H9 (cell line): ENCODE measurements around the gene GNAI1. TPM values are rescaled to one million over a fixed set of nuclear protein-coding genes. Genes with fewer than 3 reads are reported as not detected.

ENCODE experiments used
- DNase-seq: peaks from one replicate; pipeline ENCODE4 v3.0.0-alpha.2; 2017
- H2AFZ ChIP-seq: one replicate; pipeline ENCODE4 v1.6.1; 2013; ENCODE audit warnings: mild to moderate bottlenecking, low read length, control low read depth, moderate library complexity
- H2AK5ac ChIP-seq: 2 replicates; pipeline ENCODE4 v1.6.1; 2013; ENCODE audit warnings: low read length, control low read depth, mixed read lengths; ENCODE audit not compliant: insufficient read length
- H2BK120ac ChIP-seq: one replicate; pipeline ENCODE4 v1.6.1; 2013; ENCODE audit warnings: low read depth, mild to moderate bottlenecking, low read length, control low read depth, inconsistent platforms; ENCODE audit not compliant: poor library complexity, severe bottlenecking
- H2BK12ac ChIP-seq: 2 replicates; pipeline ENCODE4 v1.6.1; 2013; ENCODE audit warnings: low read length, control low read depth, mixed read lengths, low read depth; ENCODE audit not compliant: insufficient read length
- H2BK15ac ChIP-seq: 2 replicates; pipeline ENCODE4 v1.6.1; 2013; ENCODE audit warnings: low read depth, low read length, control low read depth
- H2BK20ac ChIP-seq: one replicate; pipeline ENCODE4 v1.6.1; 2013; ENCODE audit warnings: low read depth, mild to moderate bottlenecking, low read length, control low read depth, inconsistent platforms; ENCODE audit not compliant: poor library complexity, severe bottlenecking
- H2BK5ac ChIP-seq: 2 replicates; pipeline ENCODE4 v1.6.1; 2013; ENCODE audit warnings: low read length, control low read depth, mixed read lengths; ENCODE audit not compliant: insufficient read length
- H3K14ac ChIP-seq: 2 replicates; pipeline ENCODE4 v1.6.1; 2013; ENCODE audit warnings: low read length, control low read depth; ENCODE audit not compliant: insufficient read depth
- H3K18ac ChIP-seq: 2 replicates; pipeline ENCODE4 v1.6.1; 2013; ENCODE audit warnings: low read depth, mild to moderate bottlenecking, mixed read lengths, low read length, control low read depth; ENCODE audit not compliant: insufficient read length
- H3K23ac ChIP-seq: 2 replicates; pipeline ENCODE4 v1.6.1; 2013; ENCODE audit warnings: low read length, control low read depth, mixed read lengths, low read depth; ENCODE audit not compliant: insufficient read length
- H3K23me2 ChIP-seq: 2 replicates; pipeline ENCODE4 v1.6.1; 2013; ENCODE audit warnings: low read depth, mild to moderate bottlenecking, mixed read lengths, low read length, control low read depth; ENCODE audit not compliant: insufficient read length, poor library complexity, severe bottlenecking
- H3K27ac ChIP-seq: 2 replicates; pipeline ENCODE4 v1.5.1; 2013; ENCODE audit warnings: low read length, control low read depth, mixed read lengths, low read depth; ENCODE audit not compliant: insufficient read length
- H3K27me3 ChIP-seq: 2 replicates; pipeline ENCODE4 v1.6.1; 2013; ENCODE audit warnings: low read length, control low read depth, inconsistent platforms; ENCODE audit not compliant: insufficient read depth
- H3K4ac ChIP-seq: 2 replicates; pipeline ENCODE4 v1.6.1; 2013; ENCODE audit warnings: low read depth, mild to moderate bottlenecking, control low read depth, inconsistent platforms, low read length, moderate library complexity
- H3K4me1 ChIP-seq: 2 replicates; pipeline ENCODE4 v1.6.1; 2013; ENCODE audit warnings: low read length, control low read depth, inconsistent platforms; ENCODE audit not compliant: insufficient read depth
- H3K4me2 ChIP-seq: 2 replicates; pipeline ENCODE4 v1.6.1; 2013; ENCODE audit warnings: low read length, control low read depth, mixed read lengths; ENCODE audit not compliant: insufficient read length, insufficient read depth
- H3K56ac ChIP-seq: 2 replicates; pipeline ENCODE4 v1.6.1; 2013; ENCODE audit warnings: low read depth, mild to moderate bottlenecking, mixed read lengths, low read length, control low read depth; ENCODE audit not compliant: insufficient read length
- H3K79me1 ChIP-seq: 2 replicates; pipeline ENCODE4 v1.6.1; 2013; ENCODE audit warnings: low read depth, mild to moderate bottlenecking, moderate library complexity, low read length, control low read depth, inconsistent platforms; ENCODE audit not compliant: insufficient read depth, poor library complexity, severe bottlenecking
- H3K79me2 ChIP-seq: 2 replicates; pipeline ENCODE4 v1.6.1; 2013; ENCODE audit warnings: low read length, control low read depth, inconsistent platforms; ENCODE audit not compliant: insufficient read depth
- H3K9ac ChIP-seq: 2 replicates; pipeline ENCODE4 v1.6.1; 2013; ENCODE audit warnings: low read length, control low read depth, mixed read lengths; ENCODE audit not compliant: insufficient read length; ENCODE audit errors: extremely low read depth
- H3K9me3 ChIP-seq: one replicate; pipeline ENCODE4 v1.6.1; 2013; ENCODE audit warnings: low read depth, low read length, inconsistent platforms; ENCODE audit not compliant: control insufficient read depth
- H3T11ph ChIP-seq: one replicate; pipeline ENCODE4 v1.6.1; 2013; ENCODE audit warnings: mild to moderate bottlenecking, low read length, control low read depth, inconsistent platforms
- H4K20me1 ChIP-seq: one replicate; pipeline ENCODE4 v1.6.1; 2013; ENCODE audit not compliant: control insufficient read depth, insufficient read length, insufficient read depth
- H4K5ac ChIP-seq: 2 replicates; pipeline ENCODE4 v1.6.1; 2013; ENCODE audit warnings: low read depth, mild to moderate bottlenecking, mixed read lengths, low read length, control low read depth; ENCODE audit not compliant: insufficient read length
- H4K8ac ChIP-seq: replicated peaks from 2 replicates; pipeline ENCODE4 v1.6.1; 2013; ENCODE audit warnings: low read length, control low read depth, mixed read lengths, low read depth; ENCODE audit not compliant: insufficient read length
- H4K91ac ChIP-seq: 2 replicates; pipeline ENCODE4 v1.6.1; 2013; ENCODE audit warnings: low read depth, mild to moderate bottlenecking, moderate library complexity, mixed read lengths, low read length, control low read depth; ENCODE audit not compliant: insufficient read length
- H3K27ac Mint-ChIP-seq, 3 experiments: 2 replicates in 2 of 3; 3 replicates in 1 of 3; pipeline ENCODE4 v1.8.0; 2020 to 2021; ENCODE audit warnings: mixed read lengths in 3 of 3, mild to moderate bottlenecking in 1 of 3, moderate library complexity in 1 of 3
- H3K27me3 Mint-ChIP-seq: 2 replicates; pipeline ENCODE4 v1.8.0; 2021; ENCODE audit warnings: low read depth, mild to moderate bottlenecking, moderate library complexity, mixed read lengths
- H3K36me3 Mint-ChIP-seq, 3 experiments: 2 replicates in 2 of 3; 3 replicates in 1 of 3; pipeline ENCODE4 v1.8.0; 2020 to 2021; ENCODE audit warnings: low read depth in 3 of 3, mixed read lengths in 3 of 3; ENCODE audit not compliant: insufficient read depth in 1 of 3
- H3K4me1 Mint-ChIP-seq, 2 experiments: 2 replicates each; pipeline ENCODE4 v1.8.0; 2020; ENCODE audit warnings: mixed read lengths in 2 of 2
- H3K4me3 Mint-ChIP-seq, 2 experiments: 2 replicates in 1 of 2; 3 replicates in 1 of 2; pipeline ENCODE4 v1.8.0; 2020 to 2021; ENCODE audit warnings: mild to moderate bottlenecking in 2 of 2, mixed read lengths in 2 of 2, moderate library complexity in 1 of 2
- H3K9me3 Mint-ChIP-seq, 2 experiments: 2 replicates in 1 of 2; 3 replicates in 1 of 2; pipeline ENCODE4 v1.8.0; 2020; ENCODE audit warnings: mild to moderate bottlenecking in 2 of 2, mixed read lengths in 2 of 2, moderate library complexity in 1 of 2
- WGBS: extraction: QIAGEN DNeasy Blood & Tissue Kit; methylation state at CpG from one replicate; pipeline ENCODE4 v1.1.7; 2013; ENCODE audit warnings: missing lambda C conversion rate, low lambda C conversion rate, mixed read lengths; ENCODE audit not compliant: insufficient read length; ENCODE audit errors: extremely low coverage; 5-methylcytosine and 5-hydroxymethylcytosine counted together
- total RNA-seq: library from RNA; stranded (reverse); gene quantifications from 2 replicates; pipeline ENCODE4 v1.2.1, GENCODE V29; 2021
- TF ChIP-seq, protein P1 (sequence below): fragments of 200-600 bp; sonication (generic); conservative IDR thresholded peaks from 3 replicates; pipeline ENCODE4 v1.8.0; 2021; ENCODE audit warnings: antibody characterized with exemption, mild to moderate bottlenecking

Gene GNAI1
- total RNA-seq, 1 experiment from 2014 or later, result 14.1 TPM

DNA sequence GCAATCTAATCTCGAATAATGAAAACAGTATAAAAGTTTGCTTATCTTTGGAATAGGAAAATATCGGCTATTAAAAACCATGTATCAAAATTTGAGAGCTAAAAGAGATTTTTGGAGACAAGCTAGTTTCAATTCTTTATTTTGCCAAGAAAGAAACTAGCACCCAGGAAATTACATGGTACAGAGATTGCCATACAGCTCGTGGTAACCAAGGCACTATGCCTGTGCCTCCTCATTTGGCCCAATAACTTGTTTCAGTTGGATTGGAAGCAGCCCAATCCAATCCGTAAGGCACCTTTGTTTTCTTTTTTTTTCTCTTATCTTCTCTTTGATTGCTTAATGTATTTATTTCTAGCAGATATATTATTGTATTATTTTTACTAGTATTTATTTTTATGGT lies 55.0 kb downstream of the GNAI1 start:
- H3K36me3 Mint-ChIP-seq, result peaks cover 3 to 9% (median 5%) of the 10 kb centered on the region in 3 experiments; a peak in 5 of 7 replicates
- no peak overlapping the region for H3K14ac ChIP-seq
- no peak for DNase-seq
- no peak overlapping the region for H2BK120ac ChIP-seq
- no peak overlapping the region for H3K23ac ChIP-seq
- no peak overlapping the region for H3K56ac ChIP-seq
- H3K9me3 ChIP-seq, result no peaks in the 10 kb centered on the region
- no peaks in the 10 kb centered on the region for H4K20me1 ChIP-seq
- no peak overlapping the region for H4K5ac ChIP-seq
- no peak overlapping the region for H2AK5ac ChIP-seq
- WGBS, result no CpG with 5 or more reads among the region's 4 CpGs
- no peak overlapping the region for H2BK15ac ChIP-seq
- H2AFZ ChIP-seq, result no peak overlapping the region
- H3K79me1 ChIP-seq, result peaks cover 4% of the 10 kb centered on the region
- H3K27ac Mint-ChIP-seq, result no peak overlapping the region
- peaks cover 12% of the 10 kb centered on the region for H3K4me1 ChIP-seq
- H3K27me3 Mint-ChIP-seq, result no peaks in the 10 kb centered on the region
- TF ChIP-seq, protein P1, sequence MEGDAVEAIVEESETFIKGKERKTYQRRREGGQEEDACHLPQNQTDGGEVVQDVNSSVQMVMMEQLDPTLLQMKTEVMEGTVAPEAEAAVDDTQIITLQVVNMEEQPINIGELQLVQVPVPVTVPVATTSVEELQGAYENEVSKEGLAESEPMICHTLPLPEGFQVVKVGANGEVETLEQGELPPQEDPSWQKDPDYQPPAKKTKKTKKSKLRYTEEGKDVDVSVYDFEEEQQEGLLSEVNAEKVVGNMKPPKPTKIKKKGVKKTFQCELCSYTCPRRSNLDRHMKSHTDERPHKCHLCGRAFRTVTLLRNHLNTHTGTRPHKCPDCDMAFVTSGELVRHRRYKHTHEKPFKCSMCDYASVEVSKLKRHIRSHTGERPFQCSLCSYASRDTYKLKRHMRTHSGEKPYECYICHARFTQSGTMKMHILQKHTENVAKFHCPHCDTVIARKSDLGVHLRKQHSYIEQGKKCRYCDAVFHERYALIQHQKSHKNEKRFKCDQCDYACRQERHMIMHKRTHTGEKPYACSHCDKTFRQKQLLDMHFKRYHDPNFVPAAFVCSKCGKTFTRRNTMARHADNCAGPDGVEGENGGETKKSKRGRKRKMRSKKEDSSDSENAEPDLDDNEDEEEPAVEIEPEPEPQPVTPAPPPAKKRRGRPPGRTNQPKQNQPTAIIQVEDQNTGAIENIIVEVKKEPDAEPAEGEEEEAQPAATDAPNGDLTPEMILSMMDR, result no peak
- no peak overlapping the region for H2BK5ac ChIP-seq
- H3K4me2 ChIP-seq, result no peak overlapping the region
- H2BK12ac ChIP-seq, result no peak overlapping the region
- no peaks in the 10 kb centered on the region for H3K23me2 ChIP-seq
- no peak overlapping the region for H3K9ac ChIP-seq
- no peak overlapping the region for H3T11ph ChIP-seq
- no peak overlapping the region for H3K4me3 Mint-ChIP-seq
- H3K27ac ChIP-seq, result no peak overlapping the region
- H4K91ac ChIP-seq, result no peak overlapping the region
- H3K27me3 ChIP-seq, result no peaks in the 10 kb centered on the region
- H3K4me1 Mint-ChIP-seq, result peaks cover 30 to 34% of the 10 kb centered on the region in 2 experiments
- H2BK20ac ChIP-seq, result no peak overlapping the region
- H3K18ac ChIP-seq, result no peak overlapping the region
- peaks cover 5% of the 10 kb centered on the region; the same call in 1 of the 2 replicates for H3K79me2 ChIP-seq
- H3K4ac ChIP-seq, result no peak overlapping the region
- H3K9me3 Mint-ChIP-seq, result no peaks in the 10 kb centered on the region
- no peak overlapping the region for H4K8ac ChIP-seq
